Suprapubic skin (tissue), 4 donors: ENCODE data around the gene PLA2G6.

Source experiments
- CTCF ChIP-seq, 2 donors: fragments of 200-600 bp in 1 of 2; fragments of 450-650 bp in 1 of 2; sonication (generic) in 1 of 2; IDR thresholded peaks; one replicate each; pipeline ENCODE4 v1.5.1; 2016 to 2019; ENCODE audit warnings: antibody characterized with exemption in 2 of 2, mild to moderate bottlenecking in 1 of 2, moderate library complexity in 1 of 2
- POLR2A ChIP-seq, 2 donors: fragments of 450-650 bp; IDR thresholded peaks; one replicate each; pipeline ENCODE4 v1.6.1; 2017; ENCODE audit warnings: antibody characterized with exemption in 2 of 2, mild to moderate bottlenecking in 2 of 2, moderate library complexity in 2 of 2
- POLR2AphosphoS5 ChIP-seq, 3 donors: sonication (generic); formaldehyde crosslinking; IDR thresholded peaks; one replicate each; pipeline ENCODE4 v1.6.1; 2017; ENCODE audit warnings: antibody characterized with exemption in 3 of 3

GRCh38 chr22:38176170-38176741 lies 5.4 kb downstream of the PLA2G6 start:
- TF ChIP-seq CTCF (IDR thresholded peaks at IDR 0.05) = no peak
- TF ChIP-seq POLR2A (IDR thresholded peaks at IDR 0.05) = no peak
- peak in 2 of 3 donors; percentile 39 to 72 for TF ChIP-seq POLR2AphosphoS5 (IDR thresholded peaks at IDR 0.05)
